Epithelial cell of proximal tubule (primary cell): Measurements from ENCODE around the gene C15orf39. TPM values are rescaled to one million over a fixed set of nuclear protein-coding genes. Genes with fewer than 3 reads are reported as not detected.

Experiments
- DNase-seq: peaks from one replicate; pipeline ENCODE4 v3.0.0-alpha.2; 2011; ENCODE audit warnings: low read depth
- H3K4me3 ChIP-seq: 2 replicates; pipeline ENCODE4 v1.5.1; 2011; ENCODE audit warnings: low read depth, mild to moderate bottlenecking, low read length
- CTCF ChIP-seq: conservative IDR thresholded peaks from 2 replicates; pipeline ENCODE4 v1.5.1; 2012; ENCODE audit warnings: low read depth, mild to moderate bottlenecking, low read length
- total RNA-seq: library from RNA; depleted of rRNA; stranded (reverse); fragments of >200 nt; gene quantifications from 2 replicates; pipeline ENCODE4 v1.2.3, GENCODE V29; 2015

C15orf39 gene
- total RNA-seq, 1 donor from 2014 or later, result 9.6 TPM

- no peak overlapping the region for H3K4me3 ChIP-seq
- DNase-seq, result no peak
- no peak for TF ChIP-seq CTCF
These were observed 22.5 kb upstream of the C15orf39 start for GRCh38 chr15:75178938-75179745.

- DNase-seq, result no peak
- no peak overlapping the region for H3K4me3 ChIP-seq
- no peak for TF ChIP-seq CTCF
These were observed 21.9 kb upstream of the C15orf39 start for GRCh38 chr15:75179746-75180140.

GRCh38 chr15:75181780-75182179, 19.9 kb upstream of the C15orf39 start:
- no peak overlapping the region for H3K4me3 ChIP-seq
- no peak for TF ChIP-seq CTCF
- DNase-seq, result no peak

- TF ChIP-seq CTCF, result no peak
- H3K4me3 ChIP-seq, result no peak overlapping the region
- no peak for DNase-seq
These were observed 19.2 kb upstream of the C15orf39 start for GRCh38 chr15:75182187-75183131.

GRCh38 chr15:75185271-75186029, 16.2 kb upstream of the C15orf39 start:
- no peak overlapping the region for H3K4me3 ChIP-seq
- no peak for DNase-seq
- TF ChIP-seq CTCF, result no peak

GRCh38 chr15:75186044-75186443, 15.6 kb upstream of the C15orf39 start:
- no peak overlapping the region for H3K4me3 ChIP-seq
- DNase-seq, result no peak
- TF ChIP-seq CTCF, result no peak
